ENCODE data around the gene BANF2.

- TF ChIP-seq CTCF (conservative IDR thresholded peaks at IDR 0.05; ENCODE audit: low read depth, low read length), result no peak
- no peak for TF ChIP-seq EZH2 (IDR thresholded peaks at IDR 0.05; ENCODE audit: borderline replicate concordance, low read depth, low read length, poor library complexity, severe bottlenecking)
Measured at GRCh38 chr20:17762243-17762872, 62.6 kb downstream of the BANF2 start.
